Tibial nerve (tissue), 4 donors: ENCODE results near the gene UTP14A. TPM values are rescaled to one million over a fixed set of nuclear protein-coding genes. Genes with fewer than 3 reads are reported as not detected.

Source experiments
- total RNA-seq, 4 donors: library from RNA; depleted of rRNA; stranded (reverse); fragments of >200 nt; gene quantifications; one replicate each; pipeline ENCODE4 v1.1.0, GENCODE V29; 2016

UTP14A gene
- total RNA-seq, 4 donors from 2014 or later: 14.9 to 27.6 (median 17.7) TPM

Other genes with a start within 250 kb of the UTP14A start
- gene XPNPEP2, start 167.2 kb upstream of the UTP14A start, total RNA-seq: 10 to 100 TPM in 1 of 4 donors, 1 to 10 TPM in 2, under 1 TPM in 1; 0.87 to 10.0 (median 5.2) TPM
- gene SASH3, start 126.2 kb upstream of the UTP14A start, total RNA-seq: 10 to 100 TPM; 10.4 to 20.4 (median 15.0) TPM
- gene ZDHHC9, start 62.3 kb upstream of the UTP14A start, total RNA-seq: 10 to 100 TPM; 14.0 to 27.6 (median 19.1) TPM
- 10 to 100 TPM in 1 of 4 donors, 1 to 10 TPM in 3; 4.7 to 10.0 (median 9.0) TPM for gene BCORL1, start 76.5 kb downstream of the UTP14A start, total RNA-seq
- gene ELF4, start 204.3 kb downstream of the UTP14A start, total RNA-seq: 10 to 100 TPM in 2 of 4 donors, 1 to 10 TPM in 2; 8.2 to 11.7 (median 10.2) TPM